Liver (tissue), 3 donors: ENCODE results near the gene LHCGR.

ENCODE experiments used
- EGR1 ChIP-seq, 2 donors: IDR thresholded peaks; 2 replicates each; pipeline ENCODE4 v1.6.1; 2016 to 2018; ENCODE audit warnings: antibody characterized with exemption in 2 of 2, low read depth in 2 of 2
- HNF4A ChIP-seq, 2 donors: conservative IDR thresholded peaks; 2 replicates each; pipeline ENCODE4 v1.6.1; 2016; ENCODE audit warnings: antibody characterized with exemption in 2 of 2, mild to moderate bottlenecking in 2 of 2
- HNF4G ChIP-seq: IDR thresholded peaks from 2 replicates; pipeline ENCODE4 v1.6.1; 2016; ENCODE audit warnings: antibody characterized with exemption
- JUND ChIP-seq, 2 donors: IDR thresholded peaks; 2 replicates each; pipeline ENCODE4 v1.6.1; 2016; ENCODE audit warnings: antibody characterized with exemption in 2 of 2
- NR2F2 ChIP-seq: IDR thresholded peaks from 2 replicates; pipeline ENCODE4 v1.6.1; 2016; ENCODE audit warnings: antibody characterized with exemption
- RAD21 ChIP-seq, 2 donors: IDR thresholded peaks; 2 replicates each; pipeline ENCODE4 v1.6.1; 2016; ENCODE audit warnings: antibody characterized with exemption in 2 of 2, mild to moderate bottlenecking in 2 of 2
- RXRA ChIP-seq, 2 donors: IDR thresholded peaks; 2 replicates each; pipeline ENCODE4 v1.6.1; 2017 to 2018; ENCODE audit warnings: antibody characterized with exemption in 2 of 2, mild to moderate bottlenecking in 1 of 2
- SP1 ChIP-seq: IDR thresholded peaks from 2 replicates; pipeline ENCODE4 v1.6.1; 2018; ENCODE audit warnings: antibody characterized with exemption, mild to moderate bottlenecking
- TAF1 ChIP-seq: conservative IDR thresholded peaks from 2 replicates; pipeline ENCODE4 v1.6.1; 2016; ENCODE audit warnings: antibody characterized with exemption, mild to moderate bottlenecking
- TF ChIP-seq, protein P1 (sequence below): fragments of 150-350 bp; IDR thresholded peaks from 2 replicates; pipeline ENCODE4 v1.5.1; 2017; ENCODE audit warnings: improper control_type of control experiment, low read depth, low read length; ENCODE audit not compliant: missing input control
- TF ChIP-seq, protein P2 (sequence below): IDR thresholded peaks from 2 replicates; pipeline ENCODE4 v1.6.1; 2016; ENCODE audit warnings: antibody characterized with exemption
- TF ChIP-seq, protein P3 (sequence below): IDR thresholded peaks from 2 replicates; pipeline ENCODE4 v1.6.1; 2016; ENCODE audit warnings: antibody characterized with exemption
- TF ChIP-seq, protein P4 (sequence below): IDR thresholded peaks from 2 replicates; pipeline ENCODE4 v1.6.1; 2016; ENCODE audit warnings: antibody characterized with exemption, mild to moderate bottlenecking
- donor health status: healthy.
- donor health status: healthy.

DNA sequence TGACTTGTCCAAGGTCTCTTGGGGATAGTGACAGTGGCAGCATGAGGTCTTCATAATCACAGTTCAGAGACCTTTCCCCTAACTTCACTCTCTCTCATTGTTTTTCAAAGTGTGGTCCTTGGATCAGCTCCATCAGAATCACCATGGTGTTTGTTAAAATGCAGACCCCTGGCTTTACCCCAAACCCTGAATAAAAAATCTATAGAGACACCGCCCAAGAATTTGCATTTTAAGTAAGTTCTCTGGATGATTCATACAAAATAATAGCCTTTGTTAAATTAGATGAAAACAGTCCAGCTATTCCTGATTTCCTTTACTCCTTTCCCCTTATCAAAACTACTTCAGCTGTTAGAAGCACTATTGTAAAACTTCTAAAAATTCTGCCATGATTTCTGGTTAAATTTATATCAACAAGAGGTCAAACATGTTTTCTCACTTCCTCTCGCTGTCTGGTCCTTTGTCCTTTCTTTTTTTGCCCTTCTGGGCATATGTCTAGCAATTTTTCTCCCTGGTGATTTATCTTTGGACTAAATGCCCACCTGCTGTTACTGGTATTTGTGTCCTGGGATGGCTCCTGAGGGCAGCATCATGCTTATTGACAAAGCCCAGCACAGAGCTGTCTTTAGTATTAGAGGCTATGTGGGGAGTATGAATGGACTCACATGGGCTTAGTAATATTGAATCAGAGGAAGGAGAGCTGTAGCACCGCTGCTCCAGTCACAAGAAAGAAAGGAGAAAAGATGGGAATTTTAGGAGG is 63.4 kb downstream of the LHCGR start:
- TF ChIP-seq, protein P1, sequence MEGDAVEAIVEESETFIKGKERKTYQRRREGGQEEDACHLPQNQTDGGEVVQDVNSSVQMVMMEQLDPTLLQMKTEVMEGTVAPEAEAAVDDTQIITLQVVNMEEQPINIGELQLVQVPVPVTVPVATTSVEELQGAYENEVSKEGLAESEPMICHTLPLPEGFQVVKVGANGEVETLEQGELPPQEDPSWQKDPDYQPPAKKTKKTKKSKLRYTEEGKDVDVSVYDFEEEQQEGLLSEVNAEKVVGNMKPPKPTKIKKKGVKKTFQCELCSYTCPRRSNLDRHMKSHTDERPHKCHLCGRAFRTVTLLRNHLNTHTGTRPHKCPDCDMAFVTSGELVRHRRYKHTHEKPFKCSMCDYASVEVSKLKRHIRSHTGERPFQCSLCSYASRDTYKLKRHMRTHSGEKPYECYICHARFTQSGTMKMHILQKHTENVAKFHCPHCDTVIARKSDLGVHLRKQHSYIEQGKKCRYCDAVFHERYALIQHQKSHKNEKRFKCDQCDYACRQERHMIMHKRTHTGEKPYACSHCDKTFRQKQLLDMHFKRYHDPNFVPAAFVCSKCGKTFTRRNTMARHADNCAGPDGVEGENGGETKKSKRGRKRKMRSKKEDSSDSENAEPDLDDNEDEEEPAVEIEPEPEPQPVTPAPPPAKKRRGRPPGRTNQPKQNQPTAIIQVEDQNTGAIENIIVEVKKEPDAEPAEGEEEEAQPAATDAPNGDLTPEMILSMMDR, result no peak
- TF ChIP-seq NR2F2, result no peak
- TF ChIP-seq SP1, result no peak
- TF ChIP-seq, protein P2, sequence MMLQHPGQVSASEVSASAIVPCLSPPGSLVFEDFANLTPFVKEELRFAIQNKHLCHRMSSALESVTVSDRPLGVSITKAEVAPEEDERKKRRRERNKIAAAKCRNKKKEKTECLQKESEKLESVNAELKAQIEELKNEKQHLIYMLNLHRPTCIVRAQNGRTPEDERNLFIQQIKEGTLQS, result no peak
- TF ChIP-seq JUND (IDR thresholded peaks at IDR 0.05), result no peak
- TF ChIP-seq HNF4G, result no peak
- TF ChIP-seq, protein P3, sequence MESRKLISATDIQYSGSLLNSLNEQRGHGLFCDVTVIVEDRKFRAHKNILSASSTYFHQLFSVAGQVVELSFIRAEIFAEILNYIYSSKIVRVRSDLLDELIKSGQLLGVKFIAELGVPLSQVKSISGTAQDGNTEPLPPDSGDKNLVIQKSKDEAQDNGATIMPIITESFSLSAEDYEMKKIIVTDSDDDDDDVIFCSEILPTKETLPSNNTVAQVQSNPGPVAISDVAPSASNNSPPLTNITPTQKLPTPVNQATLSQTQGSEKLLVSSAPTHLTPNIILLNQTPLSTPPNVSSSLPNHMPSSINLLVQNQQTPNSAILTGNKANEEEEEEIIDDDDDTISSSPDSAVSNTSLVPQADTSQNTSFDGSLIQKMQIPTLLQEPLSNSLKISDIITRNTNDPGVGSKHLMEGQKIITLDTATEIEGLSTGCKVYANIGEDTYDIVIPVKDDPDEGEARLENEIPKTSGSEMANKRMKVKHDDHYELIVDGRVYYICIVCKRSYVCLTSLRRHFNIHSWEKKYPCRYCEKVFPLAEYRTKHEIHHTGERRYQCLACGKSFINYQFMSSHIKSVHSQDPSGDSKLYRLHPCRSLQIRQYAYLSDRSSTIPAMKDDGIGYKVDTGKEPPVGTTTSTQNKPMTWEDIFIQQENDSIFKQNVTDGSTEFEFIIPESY, result no peak
- TF ChIP-seq, protein P4, sequence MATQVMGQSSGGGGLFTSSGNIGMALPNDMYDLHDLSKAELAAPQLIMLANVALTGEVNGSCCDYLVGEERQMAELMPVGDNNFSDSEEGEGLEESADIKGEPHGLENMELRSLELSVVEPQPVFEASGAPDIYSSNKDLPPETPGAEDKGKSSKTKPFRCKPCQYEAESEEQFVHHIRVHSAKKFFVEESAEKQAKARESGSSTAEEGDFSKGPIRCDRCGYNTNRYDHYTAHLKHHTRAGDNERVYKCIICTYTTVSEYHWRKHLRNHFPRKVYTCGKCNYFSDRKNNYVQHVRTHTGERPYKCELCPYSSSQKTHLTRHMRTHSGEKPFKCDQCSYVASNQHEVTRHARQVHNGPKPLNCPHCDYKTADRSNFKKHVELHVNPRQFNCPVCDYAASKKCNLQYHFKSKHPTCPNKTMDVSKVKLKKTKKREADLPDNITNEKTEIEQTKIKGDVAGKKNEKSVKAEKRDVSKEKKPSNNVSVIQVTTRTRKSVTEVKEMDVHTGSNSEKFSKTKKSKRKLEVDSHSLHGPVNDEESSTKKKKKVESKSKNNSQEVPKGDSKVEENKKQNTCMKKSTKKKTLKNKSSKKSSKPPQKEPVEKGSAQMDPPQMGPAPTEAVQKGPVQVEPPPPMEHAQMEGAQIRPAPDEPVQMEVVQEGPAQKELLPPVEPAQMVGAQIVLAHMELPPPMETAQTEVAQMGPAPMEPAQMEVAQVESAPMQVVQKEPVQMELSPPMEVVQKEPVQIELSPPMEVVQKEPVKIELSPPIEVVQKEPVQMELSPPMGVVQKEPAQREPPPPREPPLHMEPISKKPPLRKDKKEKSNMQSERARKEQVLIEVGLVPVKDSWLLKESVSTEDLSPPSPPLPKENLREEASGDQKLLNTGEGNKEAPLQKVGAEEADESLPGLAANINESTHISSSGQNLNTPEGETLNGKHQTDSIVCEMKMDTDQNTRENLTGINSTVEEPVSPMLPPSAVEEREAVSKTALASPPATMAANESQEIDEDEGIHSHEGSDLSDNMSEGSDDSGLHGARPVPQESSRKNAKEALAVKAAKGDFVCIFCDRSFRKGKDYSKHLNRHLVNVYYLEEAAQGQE, result no peak
- TF ChIP-seq HNF4A (conservative IDR thresholded peaks at IDR 0.05), result no peak
- TF ChIP-seq EGR1 (IDR thresholded peaks at IDR 0.05; ENCODE audit: low read depth in 2 of 2), result no peak
- no peak for TF ChIP-seq RAD21 (IDR thresholded peaks at IDR 0.05)
- no peak for TF ChIP-seq RXRA (IDR thresholded peaks at IDR 0.05)
- no peak for TF ChIP-seq TAF1
